LHCN-M2 (cell line): ENCODE results near the gene KRT33B. TPM values are rescaled to one million over a fixed set of nuclear protein-coding genes. Genes with fewer than 3 reads are reported as not detected.
"Not testable (repeated sequence)": the region's sequence is repeated elsewhere in the genome, so short reads cannot be mapped to it uniquely, and the experiment has no call there.

ENCODE experiments used
- DNase-seq: peaks from one replicate; pipeline ENCODE4 v3.0.0-alpha.2; 2012; ENCODE audit warnings: low read depth
- polyA plus RNA-seq: library from polyadenylated mRNA; unstranded; fragments of >200 nt; gene quantifications from one replicate; pipeline ENCODE4 v1.2.1, GENCODE V29; 2012; ENCODE audit warnings: missing spikeins
- total RNA-seq: library from RNA; depleted of rRNA; stranded (reverse); fragments of >200 nt; gene quantifications from 2 replicates; pipeline ENCODE4 v1.2.3, GENCODE V29; 2014; rRNA removed

The KRT33B gene
- total RNA-seq: not detected in 2 replicates
- polyA plus RNA-seq: 0.17 TPM

DNA sequence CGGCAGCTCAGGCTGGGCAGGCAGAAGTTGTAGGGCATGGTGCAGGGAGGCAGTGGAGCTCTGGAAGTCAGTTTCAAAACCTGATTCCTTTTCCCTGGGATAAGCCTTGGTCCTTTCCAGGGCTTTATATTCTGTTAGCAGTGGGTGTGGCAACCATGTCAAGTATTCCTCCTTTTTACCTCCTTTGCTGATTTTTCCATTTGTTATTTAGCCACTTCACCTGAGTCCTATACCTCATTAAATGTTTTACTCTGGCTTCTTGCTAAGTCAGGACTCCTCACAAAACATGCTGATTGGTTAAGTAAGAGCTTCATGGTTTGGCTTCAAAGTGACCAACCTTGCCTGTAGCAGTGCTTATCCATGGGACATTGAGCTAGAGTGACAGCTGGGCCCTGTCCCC is at the start of gene KRT33B:
TSS of gene KRT33B (minus strand) at position 101 of the 400 bp plus-strand sequence. CDS start at position 38, 63 bp downstream.
- DNase-seq: no peak

DNA sequence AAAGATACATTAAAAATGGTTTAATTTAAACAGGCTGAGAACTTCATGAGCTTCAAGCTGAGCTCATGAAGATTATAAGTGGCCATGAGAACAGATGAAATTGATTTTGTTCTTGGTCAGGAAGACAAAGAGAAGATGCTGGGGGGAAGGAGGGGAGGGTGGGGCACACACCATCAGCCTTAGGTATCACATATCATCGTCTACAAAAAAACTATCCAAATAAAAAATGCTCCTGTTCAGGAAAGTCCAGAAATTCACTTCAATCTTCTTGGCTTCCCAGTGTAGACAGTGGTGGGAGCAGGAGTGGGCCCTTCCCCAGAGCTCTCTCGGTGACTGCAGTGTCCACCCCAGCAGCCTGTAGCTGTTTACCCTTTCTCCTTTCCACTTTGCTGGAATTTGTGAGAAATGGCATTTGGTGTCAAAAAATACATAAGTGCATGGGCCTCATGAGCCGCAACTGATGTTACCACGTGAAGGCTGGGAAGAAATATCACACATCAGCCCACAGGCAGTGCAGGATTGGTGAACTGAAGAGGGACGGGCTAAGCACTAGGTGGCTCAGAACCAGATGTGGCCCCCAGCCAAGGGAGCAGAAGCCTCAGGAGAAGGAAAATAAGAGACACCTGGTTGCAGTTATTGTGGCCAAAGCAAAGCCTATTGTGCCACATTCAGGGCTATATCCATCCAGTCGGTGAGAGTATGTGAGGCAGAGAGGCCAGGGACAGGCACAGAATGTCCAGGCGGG is 48.7 kb upstream of the KRT33B start:
- no peak for DNase-seq

DNA sequence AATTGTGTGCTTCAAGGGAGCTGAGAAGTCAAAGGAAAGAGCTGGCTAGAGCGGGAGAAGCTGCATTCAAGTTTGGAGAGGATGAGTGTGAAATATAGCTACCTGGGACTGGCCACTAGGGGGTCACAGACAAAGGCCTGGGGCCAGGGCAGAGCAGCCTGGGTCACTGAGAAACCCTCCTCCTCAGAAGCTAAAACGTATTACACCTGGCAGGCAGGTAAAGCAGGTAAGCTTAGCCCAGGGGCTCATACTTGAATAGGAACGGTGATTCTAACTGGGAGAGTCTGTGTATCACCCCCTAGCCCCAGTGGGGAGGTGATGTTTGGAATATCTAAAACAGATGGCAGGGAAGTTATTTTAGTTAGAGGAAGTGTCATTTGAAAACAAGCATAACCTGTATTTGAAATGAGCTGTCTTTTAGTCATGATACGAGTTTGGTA is 48.0 kb upstream of the KRT33B start:
- no peak for DNase-seq

DNA sequence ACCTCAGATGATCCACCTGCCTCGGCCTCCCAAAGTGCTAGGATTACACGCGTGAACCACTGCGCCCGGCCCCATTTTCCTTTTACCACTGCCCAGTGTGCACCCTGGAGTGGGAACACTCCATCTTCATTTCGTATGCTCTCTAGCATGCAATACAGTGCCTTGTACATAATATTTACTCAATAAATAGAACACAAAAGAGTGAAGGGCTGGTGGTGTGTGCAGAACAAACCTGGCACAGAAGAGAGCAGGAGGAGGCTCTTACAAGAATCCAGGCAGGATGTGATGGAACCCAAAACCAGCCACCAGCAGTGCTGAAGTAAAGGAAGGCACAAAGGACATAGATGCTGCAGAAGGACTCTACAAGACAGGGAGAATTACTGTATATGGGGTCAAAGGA is 47.5 kb upstream of the KRT33B start:
- no peak for DNase-seq

DNA sequence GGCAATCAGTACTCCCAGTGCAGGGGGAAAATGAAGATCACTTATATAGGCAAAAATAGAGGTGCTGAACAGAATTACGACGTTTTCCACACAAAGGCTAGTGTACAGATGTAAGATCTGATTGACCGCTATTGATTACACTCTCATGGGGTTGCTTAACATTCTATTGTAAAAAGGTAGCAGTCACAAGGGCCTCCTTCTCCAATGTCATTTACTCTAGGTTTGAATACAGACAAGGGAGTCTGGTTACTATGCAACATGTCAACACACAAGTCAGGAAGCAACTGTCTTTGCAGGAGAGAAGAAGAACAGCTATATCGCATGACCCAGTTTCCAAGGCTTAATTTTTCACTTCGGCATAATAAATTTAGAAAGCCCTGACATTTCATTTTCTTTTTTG is 46.9 kb upstream of the KRT33B start:
- no peak for DNase-seq

DNA sequence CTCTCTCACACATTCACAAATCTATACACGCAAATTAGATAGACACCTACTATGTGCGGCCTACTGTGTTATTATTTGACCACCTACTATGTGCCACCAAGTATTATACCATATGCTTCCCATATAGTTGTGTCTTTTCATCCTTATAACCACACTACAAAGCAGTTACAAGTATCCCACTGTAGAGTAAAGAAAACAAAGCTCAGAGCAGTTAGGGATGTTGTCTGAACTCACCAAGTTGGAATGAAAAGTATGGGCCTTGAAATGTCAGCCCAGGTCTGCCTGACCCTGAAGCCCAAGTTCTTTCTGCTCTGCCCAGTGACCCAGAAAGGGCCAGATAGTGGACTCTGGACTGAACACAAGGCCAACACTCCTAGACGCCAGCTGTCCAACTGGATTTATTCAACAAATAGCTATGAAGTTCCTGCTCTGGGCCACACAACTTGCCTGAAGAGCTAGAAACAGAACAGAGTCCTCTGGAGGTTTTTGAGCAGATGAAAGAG is 46.3 kb upstream of the KRT33B start:
- peak; percentile 41 for DNase-seq

DNA sequence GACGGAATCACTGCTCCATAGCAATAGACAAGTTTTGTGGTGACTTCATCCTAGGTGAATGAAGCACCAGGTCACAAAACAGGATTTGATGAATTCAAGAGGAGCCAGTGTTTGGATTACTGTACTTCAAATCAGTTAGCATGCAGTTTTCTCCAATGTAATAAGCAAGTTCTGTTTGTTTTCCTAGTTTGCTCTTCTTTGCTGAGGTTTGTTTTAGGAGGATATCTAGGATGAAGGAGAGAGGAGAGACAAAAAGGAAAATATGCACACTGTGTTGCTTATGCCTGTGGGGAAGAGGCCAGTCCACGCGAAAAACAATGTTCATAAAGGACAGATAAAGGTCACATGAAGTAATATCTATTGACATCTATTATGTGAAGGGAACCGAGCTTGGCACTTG is 45.8 kb upstream of the KRT33B start:
- no peak for DNase-seq

DNA sequence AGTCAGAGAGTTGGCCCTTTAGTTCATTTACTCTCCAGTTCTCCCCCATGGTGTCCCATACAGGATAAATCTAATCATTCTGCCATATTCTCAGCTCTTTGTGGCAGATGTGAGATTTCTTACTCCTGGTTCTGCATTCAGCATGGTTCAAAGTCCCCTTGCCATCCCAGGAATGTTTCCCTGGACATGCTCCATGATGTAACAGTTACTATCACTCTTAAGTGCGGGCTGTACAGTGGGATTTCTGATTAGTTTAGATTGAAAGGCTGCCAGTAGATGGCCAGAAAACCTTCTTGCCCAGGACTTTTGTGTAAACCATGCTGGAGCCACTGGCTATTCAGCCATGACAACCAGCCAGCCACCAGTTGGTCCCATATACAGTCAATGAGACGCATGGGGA is 44.4 kb upstream of the KRT33B start:
- DNase-seq: no peak

DNA sequence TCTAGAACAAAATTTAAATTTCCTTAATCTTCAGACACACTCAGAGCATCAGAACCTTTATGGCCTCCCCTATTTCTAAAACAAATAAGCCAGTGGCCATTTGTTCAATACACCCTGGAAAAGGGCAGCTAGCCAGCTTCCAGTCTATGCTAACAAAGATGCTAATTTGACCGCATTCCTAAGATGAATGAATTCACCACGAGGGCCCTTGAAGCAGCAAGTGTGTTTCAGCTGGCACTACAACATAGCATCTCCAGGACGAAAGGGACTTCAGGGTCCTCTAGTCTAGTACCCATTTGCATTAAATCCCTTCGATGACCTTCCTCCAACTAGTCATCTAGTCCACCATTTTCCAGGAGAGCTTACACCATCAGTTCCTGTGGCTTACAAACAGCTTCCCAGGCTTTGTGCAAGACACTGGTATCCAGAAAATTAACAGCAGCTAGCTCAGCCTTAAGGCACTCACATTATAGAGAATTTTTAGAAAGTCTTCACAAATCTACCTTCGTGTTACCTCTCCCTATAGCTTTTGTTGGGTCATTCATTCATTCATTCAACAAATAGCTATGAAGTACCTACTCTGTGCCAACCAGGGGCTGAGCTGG is 43.8 kb upstream of the KRT33B start:
- no peak for DNase-seq

DNA sequence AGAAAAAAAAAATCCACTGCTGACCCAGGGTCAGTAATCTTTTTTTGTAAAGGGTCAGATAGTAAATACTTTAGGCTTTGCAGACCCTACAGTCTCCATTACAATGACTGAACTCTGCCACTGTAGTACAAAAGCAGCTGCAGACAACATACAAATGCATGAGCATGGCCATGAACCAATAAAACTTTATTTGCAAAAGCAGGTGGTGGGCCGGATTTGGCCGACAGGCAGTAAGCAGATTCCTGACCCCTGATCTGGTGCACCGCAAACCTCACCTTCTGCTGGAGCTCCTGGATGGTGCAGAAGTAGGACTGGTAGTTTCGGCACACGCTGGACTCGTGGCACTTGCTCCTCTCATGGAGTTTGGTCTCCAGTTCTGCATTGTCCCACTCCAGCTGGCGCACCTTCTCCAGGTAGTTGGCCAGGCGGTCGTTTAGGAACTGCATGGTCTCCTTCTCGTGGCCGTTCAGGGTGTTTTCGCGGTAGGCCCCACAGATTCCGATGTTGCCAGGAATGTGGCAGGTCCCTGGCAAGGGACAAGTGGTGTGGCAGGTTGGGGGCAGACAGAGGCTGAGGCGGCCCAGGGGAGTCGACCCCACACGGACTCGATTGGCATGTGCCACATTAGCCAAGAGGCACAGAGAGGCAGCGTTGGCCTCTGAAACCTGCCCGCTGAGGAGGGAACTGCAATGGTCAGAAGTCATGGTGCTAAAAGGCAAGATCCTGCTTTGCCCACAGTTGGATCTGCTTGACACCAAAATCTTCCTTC is 41.6 kb upstream of the KRT33B start:
- no peak for DNase-seq

DNA sequence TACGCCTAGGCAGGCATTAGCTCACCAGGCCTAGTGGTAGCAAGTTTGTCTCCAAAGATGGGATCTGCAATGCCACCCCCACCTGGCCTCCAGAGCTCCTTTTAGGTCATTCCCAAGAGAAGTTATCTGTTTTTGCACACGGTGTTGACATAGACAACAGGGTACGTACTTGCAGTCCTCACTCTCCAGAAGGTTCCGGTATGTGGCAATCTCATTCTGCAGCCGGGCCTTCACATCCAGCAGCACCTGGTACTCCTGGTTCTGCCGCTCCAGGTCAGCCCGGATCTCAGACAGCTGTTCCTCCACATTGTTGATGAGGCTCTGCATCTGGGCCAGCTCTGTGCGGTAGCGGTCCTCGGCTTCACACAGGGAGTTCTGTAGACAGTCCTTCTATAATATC is 37.6 kb upstream of the KRT33B start:
- no peak for DNase-seq

DNA sequence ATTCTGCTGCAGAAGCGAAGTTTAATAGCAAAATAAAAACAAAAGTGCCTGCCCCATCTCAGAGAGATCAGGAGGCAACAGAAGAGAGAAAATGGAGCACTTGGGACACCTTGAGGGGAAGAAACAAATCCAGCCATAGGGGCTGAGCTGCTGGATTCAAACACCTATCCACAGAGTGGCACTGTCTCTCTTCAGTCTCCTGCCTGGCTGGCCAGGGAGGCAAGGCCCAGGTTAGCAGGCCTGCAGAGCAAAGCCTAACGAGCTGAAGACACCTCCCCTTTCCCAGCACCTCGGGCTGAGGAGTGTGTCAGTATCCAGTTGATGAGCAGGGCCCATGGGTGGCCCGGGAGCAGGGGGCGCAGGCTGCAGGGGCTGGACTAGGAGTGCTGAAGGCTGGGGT is 36.6 kb upstream of the KRT33B start:
- DNase-seq: no peak

DNA sequence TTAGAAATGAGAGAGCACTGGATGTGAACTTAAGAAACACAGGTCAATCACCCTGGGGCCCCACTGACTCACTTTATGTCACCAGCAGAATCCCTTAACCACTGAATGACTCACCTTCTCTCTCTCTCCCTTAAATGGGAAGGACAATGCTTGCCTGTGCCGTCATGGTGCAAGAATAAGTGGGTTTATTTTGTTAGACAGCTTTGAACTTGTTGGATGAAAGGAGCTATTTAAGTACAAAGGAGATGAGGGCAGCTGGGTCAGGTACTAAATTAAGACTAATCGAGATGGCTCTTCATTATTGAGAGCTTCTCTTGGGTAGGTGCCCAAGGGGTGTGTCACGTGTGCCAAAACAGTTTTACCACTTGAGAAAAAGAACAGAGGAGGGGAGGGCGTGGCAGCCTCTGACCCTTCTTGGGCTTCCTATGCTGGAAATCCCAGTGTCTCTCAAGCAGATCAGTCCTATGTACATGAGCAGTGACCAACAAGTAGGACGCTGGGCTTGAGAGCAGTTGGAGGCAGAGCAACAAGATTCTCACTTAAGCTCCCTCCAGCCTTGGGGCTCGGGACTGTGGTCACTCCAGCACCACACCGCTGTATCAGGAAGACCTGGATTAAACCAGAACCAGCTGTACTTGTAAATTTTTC is 34.5 kb upstream of the KRT33B start:
- peak; percentile 96 for DNase-seq

DNA sequence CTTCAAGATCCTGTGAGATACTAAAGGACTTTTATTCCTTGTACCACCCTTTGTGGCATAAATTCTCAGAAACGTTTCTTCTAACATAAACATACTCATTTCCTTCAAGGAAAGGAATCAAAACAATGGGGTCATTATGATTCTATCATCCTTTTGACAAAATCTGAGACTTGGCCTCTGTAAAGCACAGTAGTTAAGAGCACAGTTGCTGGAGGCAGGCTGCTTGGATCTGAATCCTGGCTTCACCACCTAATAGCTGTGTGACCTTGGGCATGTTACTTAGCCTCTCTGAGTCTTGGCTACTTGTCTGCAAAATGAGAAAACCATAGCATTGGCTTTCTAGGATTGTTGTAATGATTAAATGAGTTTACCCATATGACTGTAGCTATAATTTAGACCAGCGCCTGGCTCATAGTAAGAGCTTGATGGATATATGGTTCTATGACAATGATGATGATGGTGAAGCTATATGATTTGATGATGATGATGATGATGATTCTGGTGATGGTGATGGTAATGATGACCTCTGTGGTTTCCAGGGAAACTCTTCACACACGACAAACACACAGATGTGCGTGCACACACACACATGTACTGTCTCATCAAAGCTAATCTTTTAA is 33.9 kb upstream of the KRT33B start:
- peak; percentile 28 for DNase-seq

DNA sequence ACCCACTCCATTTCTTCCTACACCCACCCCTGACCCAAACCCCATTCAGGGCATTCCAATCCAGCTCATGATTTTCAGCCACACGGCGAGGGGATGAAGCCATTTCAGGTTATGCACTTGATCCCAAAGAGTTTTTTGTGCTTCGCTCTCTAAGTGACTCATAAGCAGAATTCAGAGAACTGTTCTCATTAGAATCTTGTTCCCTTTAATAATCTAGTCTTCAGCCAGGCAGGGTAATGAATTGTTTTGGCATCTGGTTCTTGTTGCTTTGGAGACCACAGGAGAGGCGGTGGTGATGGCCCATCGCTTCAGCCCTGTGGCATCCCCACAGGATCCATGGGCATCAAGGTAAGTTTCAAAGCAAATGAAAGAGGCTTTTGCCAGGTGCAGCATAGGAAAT is 32.5 kb upstream of the KRT33B start:
- peak; percentile 15 for DNase-seq

DNA sequence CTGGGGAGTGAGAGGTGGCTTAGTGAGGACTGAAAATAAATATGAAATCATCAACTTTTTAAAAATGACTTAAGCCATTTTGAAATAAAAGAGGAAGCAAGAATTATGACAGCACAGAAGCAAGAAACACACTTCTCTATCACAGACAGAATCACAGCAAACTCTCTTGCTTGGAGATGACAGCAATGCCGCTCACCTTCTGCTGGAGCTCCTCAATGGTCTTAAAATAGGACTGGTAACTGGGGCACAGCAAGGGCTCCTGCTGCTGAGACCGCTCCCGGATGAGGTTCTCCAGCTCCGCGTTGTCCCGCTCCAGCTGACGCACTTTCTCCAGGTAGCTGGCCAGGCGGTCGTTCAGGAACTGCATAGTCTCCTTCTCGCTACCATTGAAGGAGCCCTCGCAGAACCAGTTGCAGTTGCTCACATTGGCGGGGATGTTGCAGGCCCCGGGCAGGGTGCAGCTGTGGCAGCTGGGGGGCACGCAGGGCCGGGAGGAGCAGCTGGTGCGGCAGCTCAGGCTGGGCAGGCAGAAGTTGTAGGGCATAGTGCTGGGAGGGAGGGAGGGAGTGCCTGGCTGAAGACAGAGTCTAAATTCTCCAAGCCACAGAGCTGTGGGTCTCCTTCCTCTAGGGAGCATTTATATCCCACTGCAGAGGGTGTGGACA is 27.5 kb upstream of the KRT33B start, which contains the start of gene KRT31:
TSS of gene KRT31 (minus strand) at position 613 of the 665 bp plus-strand sequence. CDS start at position 544, 69 bp downstream.
- DNase-seq: no peak

DNA sequence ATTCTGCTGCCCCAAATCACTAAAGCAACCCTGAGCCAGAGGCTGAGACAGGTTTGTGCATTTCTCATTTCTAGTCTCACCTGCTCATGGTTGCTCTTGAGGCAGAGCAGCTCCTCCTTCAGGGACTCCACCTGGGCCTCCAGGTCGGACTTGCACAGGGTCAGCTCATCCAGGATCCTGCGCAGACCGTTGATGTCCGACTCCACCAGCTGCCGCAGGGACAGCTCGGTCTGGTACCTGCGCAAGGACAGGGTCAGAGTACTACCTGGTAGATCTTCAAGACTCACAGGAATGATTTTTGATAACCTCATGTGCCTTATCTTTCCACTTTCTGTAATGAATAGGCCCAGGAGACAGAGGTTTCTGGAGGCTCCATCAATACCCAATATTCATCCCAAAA is 26.7 kb upstream of the KRT33B start:
- DNase-seq: no peak

DNA sequence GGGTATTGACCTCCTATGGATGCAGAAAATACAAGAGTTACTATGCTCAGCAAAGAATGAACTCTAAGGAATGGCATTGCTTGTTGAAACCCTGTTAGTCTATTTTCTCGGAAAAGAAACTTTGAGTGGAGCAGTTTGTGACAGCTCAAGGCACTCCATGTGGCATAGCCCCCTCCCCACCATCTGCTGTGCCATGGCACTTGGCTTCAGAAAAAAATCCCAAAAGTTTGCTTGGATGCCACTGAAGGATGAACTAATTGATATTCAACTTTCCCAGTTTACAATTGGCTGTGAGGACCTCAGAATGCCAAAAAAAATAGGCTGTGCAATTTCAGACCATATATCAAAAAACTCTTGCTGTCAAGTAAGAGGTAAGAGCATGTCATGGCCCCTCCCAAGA is 26.0 kb upstream of the KRT33B start:
- DNase-seq: no peak

DNA sequence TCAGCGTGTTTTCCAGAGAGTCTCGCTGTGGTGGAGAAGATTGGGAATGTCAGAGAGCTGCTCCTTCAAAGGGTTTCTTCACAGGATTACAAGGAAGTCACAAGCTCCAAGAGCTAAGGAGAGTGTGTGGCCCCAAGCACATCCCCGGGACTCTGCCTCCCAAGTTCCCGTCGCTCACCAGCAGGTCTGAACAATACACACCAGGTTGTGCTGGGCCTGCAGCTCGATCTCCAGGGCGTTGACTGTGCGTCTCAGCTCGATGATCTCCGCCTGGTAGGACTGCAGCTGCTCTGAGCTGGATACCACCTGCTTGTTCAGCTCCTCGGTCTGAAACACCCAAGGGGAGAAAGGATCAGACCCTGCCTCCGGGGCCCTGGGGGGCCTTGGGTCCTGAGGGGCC is 25.4 kb upstream of the KRT33B start:
- DNase-seq: not testable (repeated sequence)

DNA sequence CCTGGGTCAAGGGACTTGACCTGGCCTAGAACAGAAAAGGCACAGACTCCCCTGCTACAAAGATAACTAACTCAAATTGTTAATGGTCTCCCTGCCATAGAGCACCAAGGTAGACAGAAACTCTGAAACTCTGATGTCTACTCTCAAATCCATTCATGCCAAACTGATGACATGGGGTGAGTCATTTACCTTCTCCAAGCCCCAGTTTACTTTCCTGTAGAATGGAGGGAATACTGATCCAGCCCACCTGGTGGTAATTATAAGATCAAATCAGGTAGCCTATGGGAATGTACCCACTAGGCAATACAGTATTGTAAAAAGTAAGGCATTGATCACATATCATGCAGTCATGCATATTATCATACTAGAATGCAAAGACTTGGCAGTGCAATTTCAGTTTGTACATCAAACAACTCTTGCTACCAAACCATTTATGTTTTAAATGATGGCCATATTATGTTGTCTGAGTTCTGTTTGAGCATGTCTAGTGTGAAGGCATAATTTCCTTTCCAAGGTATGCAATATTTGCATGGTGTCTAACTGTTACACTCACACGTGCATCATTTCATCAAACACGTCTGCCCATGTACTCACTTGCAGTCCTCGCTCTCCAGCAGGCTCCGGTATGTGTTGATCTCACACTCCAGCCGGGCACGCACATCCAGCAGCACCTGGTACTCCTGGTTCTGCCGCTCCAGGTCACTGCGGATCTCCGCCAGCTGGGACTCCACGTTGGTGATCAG is 24.8 kb upstream of the KRT33B start:
- DNase-seq: no peak
